Keratinocyte (primary cell): Measurements from ENCODE around the gene UCHL5. TPM values are rescaled to one million over a fixed set of nuclear protein-coding genes. Genes with fewer than 3 reads are reported as not detected.

Source experiments
- DNase-seq: peaks from one replicate; pipeline ENCODE4 v3.0.0-alpha.2; 2011; ENCODE audit warnings: low read depth, missing footprints, low spot score
- FAIRE-seq: peaks from 2 replicates; lab custom pipeline; 2011; peaks lifted over from hg19 to GRCh38; lab: Jason Lieb, UNC
- H2AFZ ChIP-seq: 2 replicates; pipeline ENCODE4 v1.6.0; 2012; ENCODE audit warnings: low read length, control low read depth, inconsistent platforms; ENCODE audit not compliant: control insufficient read depth
- H3K27ac ChIP-seq: 2 replicates; pipeline ENCODE4 v1.5.1; 2011; ENCODE audit warnings: low read length; ENCODE audit not compliant: control insufficient read depth, insufficient read depth
- H3K27me3 ChIP-seq: 3 replicates; pipeline ENCODE4 v1.6.0; 2011; ENCODE audit warnings: low read length; ENCODE audit not compliant: control insufficient read depth, insufficient read depth; ENCODE audit errors: extremely low read depth
- H3K36me3 ChIP-seq, 2 experiments: 2 replicates in 1 of 2; 3 replicates in 1 of 2; pipeline ENCODE4 v1.5.1; 2011; ENCODE audit warnings: low read length in 2 of 2, mild to moderate bottlenecking in 1 of 2; ENCODE audit not compliant: control insufficient read depth in 2 of 2, insufficient read depth in 2 of 2; ENCODE audit errors: extremely low read depth in 1 of 2
- H3K4me1 ChIP-seq: 3 replicates; pipeline ENCODE4 v1.5.1; 2011; ENCODE audit warnings: low read length; ENCODE audit not compliant: control insufficient read depth, insufficient read depth; ENCODE audit errors: extremely low read depth
- H3K4me2 ChIP-seq: 3 replicates; pipeline ENCODE4 v1.6.0; 2011; ENCODE audit warnings: low read depth, low read length; ENCODE audit not compliant: control insufficient read depth, insufficient read depth; ENCODE audit errors: extremely low read depth
- H3K4me3 ChIP-seq, 3 experiments: fragments of 200-600 bp in 1 of 3; sonication (generic) in 1 of 3; 2 replicates in 2 of 3; 3 replicates in 1 of 3; pipeline ENCODE4 v1.5.1; 2011 to 2016; ENCODE audit warnings: low read length in 3 of 3, mild to moderate bottlenecking in 3 of 3, control low read depth in 2 of 3, inconsistent platforms in 1 of 3, low read depth in 1 of 3, mixed read lengths in 1 of 3, mixed run types in 1 of 3, moderate library complexity in 1 of 3; ENCODE audit not compliant: control insufficient read depth in 2 of 3, insufficient read depth in 2 of 3; ENCODE audit errors: extremely low read depth in 1 of 3
- H3K79me2 ChIP-seq: 2 replicates; pipeline ENCODE4 v1.6.0; 2012; ENCODE audit warnings: low read length; ENCODE audit not compliant: control insufficient read depth, insufficient read depth
- H3K9ac ChIP-seq: 3 replicates; pipeline ENCODE4 v1.6.0; 2011; ENCODE audit warnings: low read length; ENCODE audit not compliant: control insufficient read depth, insufficient read depth; ENCODE audit errors: extremely low read depth
- H3K9me1 ChIP-seq: 3 replicates; pipeline ENCODE4 v1.6.0; 2011; ENCODE audit warnings: low read length; ENCODE audit not compliant: control insufficient read depth, insufficient read depth; ENCODE audit errors: extremely low read depth
- H3K9me3 ChIP-seq: 2 replicates; pipeline ENCODE4 v1.5.1; 2012; ENCODE audit warnings: low read depth, low read length; ENCODE audit not compliant: control insufficient read depth
- H4K20me1 ChIP-seq: 3 replicates; pipeline ENCODE4 v1.6.0; 2011; ENCODE audit warnings: low read length; ENCODE audit not compliant: control insufficient read depth, insufficient read depth; ENCODE audit errors: extremely low read depth
- EZH2 ChIP-seq: IDR thresholded peaks from one replicate; pipeline ENCODE4 v1.6.1; 2012; ENCODE audit warnings: inconsistent platforms, mild to moderate bottlenecking, low read length, moderate library complexity
- dilution Hi-C: fragments of 300-500 bp; cut with MboI; formaldehyde crosslinking; loops from one replicate; pipeline ENCODE4 v1.7.0; 2020; ENCODE audit warnings: low sequenced_read_pairs; ENCODE audit not compliant: extremely low pct_ligation_motif_present
- polyA plus RNA-seq, 5 experiments: library from polyadenylated mRNA; depleted of rRNA in 3 of 5; stranded (reverse) in 3 of 5; stranded (forward) in 1 of 5; unstranded in 1 of 5; fragments of >200 nt; gene quantifications; 1 replicate in 1 of 5; 2 replicates in 3 of 5; 3 replicates in 1 of 5; pipeline versions ENCODE4 v1.2.1 to v1.2.3, GENCODE V29; 2011 to 2012; ENCODE audit warnings: missing spikeins in 2 of 5, low read depth in 1 of 5, low replicate concordance in 1 of 5
- TF ChIP-seq, protein P1 (sequence below), 3 experiments: IDR thresholded peaks in 1 of 3; conservative IDR thresholded peaks in 1 of 3; optimal IDR thresholded peaks in 1 of 3; 2 replicates in 2 of 3; 3 replicates in 1 of 3; pipeline versions ENCODE3 to v1.5.1; 2011; ENCODE audit warnings: low read length in 3 of 3, mild to moderate bottlenecking in 3 of 3, moderate library complexity in 2 of 3, control low read depth in 1 of 3, inconsistent platforms in 1 of 3; ENCODE audit not compliant: insufficient read depth in 2 of 3; ENCODE audit errors: extremely low read depth in 1 of 3

The UCHL5 gene
- polyA plus RNA-seq, 1 donor (not counting 4 experiments of a cell fraction or from before 2014, with no cell fraction given): 53.7 TPM

DNA sequence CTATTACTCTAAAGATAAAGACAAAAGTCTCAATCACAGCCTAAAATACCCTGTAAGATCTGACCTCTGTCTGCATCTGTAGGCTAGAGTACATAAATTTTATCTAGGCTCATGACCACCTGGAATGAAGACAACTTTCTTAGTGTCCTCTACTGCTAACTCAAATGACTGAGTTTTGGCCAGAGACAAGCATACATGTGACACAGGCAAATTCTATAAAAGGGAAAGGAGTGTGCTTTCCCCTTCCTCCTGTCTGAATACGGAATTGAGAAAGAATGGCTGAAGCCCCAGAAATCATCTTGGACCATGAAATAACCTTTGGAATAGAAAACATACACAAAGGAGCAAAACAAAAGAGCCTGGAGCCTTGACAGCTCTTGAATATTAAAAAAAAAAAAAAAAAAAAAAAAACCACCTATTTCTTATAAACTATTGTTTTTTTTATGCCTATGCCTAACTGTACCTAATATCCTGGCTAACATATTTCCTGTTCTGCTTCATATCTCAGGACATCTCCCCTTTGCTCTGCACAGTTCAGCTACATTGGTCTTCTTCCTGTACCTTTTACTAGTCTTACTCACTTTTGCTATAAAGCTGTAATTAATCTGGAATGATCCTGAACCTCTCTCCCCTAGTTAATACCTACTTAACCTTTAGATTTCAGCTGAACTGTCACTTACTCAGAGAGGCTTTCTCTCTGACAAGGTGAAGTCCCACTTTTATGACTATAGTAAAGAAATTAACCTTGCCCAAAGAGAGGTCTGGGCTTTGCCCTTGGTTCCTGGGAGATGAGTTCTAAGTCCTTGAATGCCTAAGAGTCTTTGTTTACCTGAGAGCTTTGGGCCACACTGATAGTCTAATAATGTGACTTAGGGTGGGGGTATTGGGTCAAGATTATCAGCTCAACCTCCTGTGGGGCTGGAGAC lies 16.1 kb downstream of the UCHL5 start:
- no peaks in the 10 kb centered on the region for H3K4me1 ChIP-seq
- no peak for FAIRE-seq
- H3K27me3 ChIP-seq: no peaks in the 10 kb centered on the region
- H3K4me2 ChIP-seq: no peak overlapping the region
- H3K9me3 ChIP-seq: no peaks in the 10 kb centered on the region
- dilution Hi-C loops: no loop called here
- H2AFZ ChIP-seq: no peak overlapping the region
- H4K20me1 ChIP-seq: no peaks in the 10 kb centered on the region
- H3K4me3 ChIP-seq: no peak overlapping the region
- peaks cover 1 to 6% of the 10 kb centered on the region in 2 experiments for H3K36me3 ChIP-seq
- no peaks in the 10 kb centered on the region for H3K9me1 ChIP-seq
- H3K9ac ChIP-seq: no peak overlapping the region
- peaks cover 16% of the 10 kb centered on the region for H3K79me2 ChIP-seq
- H3K27ac ChIP-seq: no peak overlapping the region
- no peak for TF ChIP-seq EZH2
- TF ChIP-seq, protein P1, sequence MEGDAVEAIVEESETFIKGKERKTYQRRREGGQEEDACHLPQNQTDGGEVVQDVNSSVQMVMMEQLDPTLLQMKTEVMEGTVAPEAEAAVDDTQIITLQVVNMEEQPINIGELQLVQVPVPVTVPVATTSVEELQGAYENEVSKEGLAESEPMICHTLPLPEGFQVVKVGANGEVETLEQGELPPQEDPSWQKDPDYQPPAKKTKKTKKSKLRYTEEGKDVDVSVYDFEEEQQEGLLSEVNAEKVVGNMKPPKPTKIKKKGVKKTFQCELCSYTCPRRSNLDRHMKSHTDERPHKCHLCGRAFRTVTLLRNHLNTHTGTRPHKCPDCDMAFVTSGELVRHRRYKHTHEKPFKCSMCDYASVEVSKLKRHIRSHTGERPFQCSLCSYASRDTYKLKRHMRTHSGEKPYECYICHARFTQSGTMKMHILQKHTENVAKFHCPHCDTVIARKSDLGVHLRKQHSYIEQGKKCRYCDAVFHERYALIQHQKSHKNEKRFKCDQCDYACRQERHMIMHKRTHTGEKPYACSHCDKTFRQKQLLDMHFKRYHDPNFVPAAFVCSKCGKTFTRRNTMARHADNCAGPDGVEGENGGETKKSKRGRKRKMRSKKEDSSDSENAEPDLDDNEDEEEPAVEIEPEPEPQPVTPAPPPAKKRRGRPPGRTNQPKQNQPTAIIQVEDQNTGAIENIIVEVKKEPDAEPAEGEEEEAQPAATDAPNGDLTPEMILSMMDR (optimal IDR thresholded peaks at IDR 0.05 in 1 of 3, IDR thresholded peaks at IDR 0.05 in 1 of 3, conservative IDR thresholded peaks at IDR 0.05 in 1 of 3; ENCODE audit: extremely low read depth in 1 of 3, insufficient read depth in 2 of 3, low read length in 3 of 3): no peak
- DNase-seq: no peak

DNA sequence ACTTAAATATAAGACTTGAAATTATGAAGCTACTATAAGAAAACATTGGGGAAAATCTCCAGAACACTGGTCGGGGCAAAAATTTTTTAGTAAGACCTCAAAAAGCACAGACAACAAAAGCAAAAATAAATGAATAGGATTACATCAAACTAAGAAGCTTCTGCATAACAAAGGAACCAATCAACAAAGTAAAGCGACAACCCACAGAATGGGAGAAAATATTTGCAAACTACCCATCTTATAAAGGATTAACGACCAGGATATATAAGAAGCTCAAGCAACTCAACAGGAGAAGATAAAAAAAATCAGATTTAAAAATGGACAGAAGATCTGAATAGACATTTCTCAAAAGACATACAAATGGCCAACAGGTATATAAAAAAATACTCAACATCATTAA lies 19.1 kb downstream of the UCHL5 start:
- H3K27ac ChIP-seq: no peak overlapping the region
- peaks cover 44% of the 10 kb centered on the region for H3K79me2 ChIP-seq
- no peaks in the 10 kb centered on the region for H4K20me1 ChIP-seq
- no peak overlapping the region for H3K4me2 ChIP-seq
- no peaks in the 10 kb centered on the region for H3K9me3 ChIP-seq
- FAIRE-seq: no peak
- peaks cover 0 to 6% of the 10 kb centered on the region in 2 experiments for H3K36me3 ChIP-seq
- TF ChIP-seq, protein P1 (optimal IDR thresholded peaks at IDR 0.05 in 1 of 3, IDR thresholded peaks at IDR 0.05 in 1 of 3, conservative IDR thresholded peaks at IDR 0.05 in 1 of 3; ENCODE audit: extremely low read depth in 1 of 3, insufficient read depth in 2 of 3, low read length in 3 of 3): no peak
- TF ChIP-seq EZH2: no peak
- H3K4me1 ChIP-seq: no peaks in the 10 kb centered on the region
- no peak for DNase-seq
- no peak overlapping the region for H3K9ac ChIP-seq
- H2AFZ ChIP-seq: no peak overlapping the region
- H3K4me3 ChIP-seq: no peak overlapping the region
- no peaks in the 10 kb centered on the region for H3K9me1 ChIP-seq
- H3K27me3 ChIP-seq: no peaks in the 10 kb centered on the region
- dilution Hi-C loops: no loop called here
